Activated CD4-positive, alpha-beta T cell treated with anti-CD3 and anti-CD28 coated beads for 24 hours (primary cell): ENCODE data around the gene MPIG6B.

ENCODE experiments used
- DNase-seq, 2 donors: peaks; one replicate each; pipeline ENCODE4 v3.0.0-alpha.2; 2020; ENCODE audit warnings: low read depth in 2 of 2

MPIG6B gene

DNA sequence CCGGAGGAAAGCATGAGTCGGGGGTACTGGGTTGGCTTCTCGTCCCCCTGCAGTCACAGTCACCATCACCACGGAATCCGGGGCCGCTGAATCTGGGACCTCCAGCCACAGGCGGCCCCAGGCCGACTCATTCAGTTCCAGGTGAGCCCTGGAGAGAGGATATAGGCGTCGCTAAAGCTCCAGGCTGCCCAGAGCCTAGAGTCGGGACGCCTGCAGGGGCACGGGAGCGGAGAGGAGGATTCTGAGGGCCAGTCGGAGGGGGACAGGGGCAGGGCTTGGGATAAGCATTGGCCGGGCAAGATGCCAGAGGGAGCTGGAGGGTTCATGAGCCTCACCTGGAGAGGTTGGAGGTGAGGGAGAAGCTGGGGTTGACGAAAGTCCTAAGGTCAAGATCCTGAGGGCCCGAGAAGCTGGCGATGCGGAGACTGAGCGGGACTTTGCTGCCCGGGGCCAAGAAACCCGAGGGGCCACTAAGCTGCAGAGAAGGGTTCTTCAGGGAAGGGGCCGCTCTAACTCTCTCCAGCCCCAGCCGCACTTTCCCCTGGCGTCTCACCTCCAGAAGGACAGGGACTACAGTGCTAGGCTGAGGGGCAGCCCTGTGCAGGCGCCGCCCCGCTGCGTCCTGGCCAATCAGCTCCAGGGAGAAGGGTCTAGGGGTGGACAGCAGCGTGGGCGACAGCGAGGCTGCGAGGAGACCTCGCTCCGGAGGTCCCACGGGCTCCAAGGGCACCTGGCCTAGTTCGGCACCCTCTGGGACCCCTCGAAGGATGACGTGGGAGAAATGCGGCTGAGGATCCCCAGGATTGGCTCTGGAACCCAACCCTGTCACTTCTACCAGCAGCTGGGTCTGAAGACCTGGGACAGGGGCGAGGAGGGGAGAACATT lies 43.0 kb downstream of the MPIG6B start:
- DNase-seq = no peak

DNA sequence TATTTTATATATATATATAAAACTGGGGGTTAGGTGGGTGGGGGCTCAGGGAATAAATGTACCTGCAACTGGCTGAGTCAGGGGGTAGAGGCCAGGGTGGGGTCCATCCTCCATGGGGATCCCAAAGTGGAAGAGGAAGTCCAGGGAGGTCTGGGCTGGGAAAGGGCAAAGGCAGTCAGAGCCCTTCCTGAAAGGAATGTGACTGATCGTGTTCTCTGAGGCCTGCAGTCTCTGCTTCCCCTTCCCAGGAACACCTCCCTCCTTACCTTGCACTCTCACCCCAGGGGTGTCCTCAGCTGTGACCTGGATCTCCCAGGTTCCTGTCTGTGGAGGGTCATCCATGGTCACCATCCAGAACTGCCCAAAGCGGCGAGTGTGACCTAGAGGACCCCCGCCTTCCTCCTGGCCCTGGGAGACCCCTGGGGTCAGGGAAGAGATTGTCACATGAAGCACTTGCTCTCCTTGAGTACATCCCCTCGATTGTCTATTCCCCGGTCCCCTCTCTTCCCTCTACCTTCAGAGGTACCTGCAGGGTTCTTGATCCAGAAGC lies 44.0 kb downstream of the MPIG6B start:
- DNase-seq = no peak

DNA sequence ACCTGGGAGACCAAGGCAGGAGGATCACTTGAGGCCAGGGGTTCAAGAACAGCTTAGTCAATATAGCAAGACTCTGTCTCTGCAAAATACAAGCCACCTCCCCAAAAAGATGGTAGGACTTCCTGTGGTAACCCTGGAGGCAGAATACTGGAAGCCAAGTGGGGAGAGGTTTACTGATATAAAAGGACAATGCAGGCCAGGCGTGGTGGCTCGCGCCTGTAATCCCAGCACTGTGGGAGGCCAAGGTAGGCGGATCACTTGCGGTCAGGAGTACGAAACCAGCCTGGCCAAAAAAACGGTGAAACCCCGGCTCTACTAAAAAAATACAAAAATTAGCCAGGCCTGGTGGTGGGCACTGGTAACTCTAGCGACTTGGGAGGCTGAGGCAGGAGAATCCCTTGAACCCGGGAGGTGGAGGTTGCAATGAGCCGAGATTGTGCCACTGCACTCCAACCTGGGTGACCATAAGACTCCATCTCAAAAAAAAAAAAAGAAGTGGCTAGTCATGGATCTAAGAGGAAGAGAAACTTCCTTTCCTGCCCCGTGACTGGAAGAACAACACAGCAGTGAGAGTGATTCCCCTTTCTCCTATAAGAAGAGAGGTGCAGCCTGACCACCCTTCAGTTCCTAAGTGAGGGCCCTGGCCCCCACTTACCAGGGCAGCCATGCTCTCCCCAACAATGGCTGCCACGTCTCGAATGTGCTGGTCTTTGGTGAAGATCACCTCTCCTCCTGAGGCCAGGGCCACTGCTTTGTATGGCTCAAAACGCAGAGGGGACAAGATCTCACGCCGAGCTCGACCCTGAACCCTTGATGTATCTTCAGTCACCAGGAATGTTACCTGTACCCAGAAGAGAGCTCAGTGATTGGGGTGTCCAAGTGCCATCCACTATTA lies 45.4 kb downstream of the MPIG6B start:
- DNase-seq = no peak

DNA sequence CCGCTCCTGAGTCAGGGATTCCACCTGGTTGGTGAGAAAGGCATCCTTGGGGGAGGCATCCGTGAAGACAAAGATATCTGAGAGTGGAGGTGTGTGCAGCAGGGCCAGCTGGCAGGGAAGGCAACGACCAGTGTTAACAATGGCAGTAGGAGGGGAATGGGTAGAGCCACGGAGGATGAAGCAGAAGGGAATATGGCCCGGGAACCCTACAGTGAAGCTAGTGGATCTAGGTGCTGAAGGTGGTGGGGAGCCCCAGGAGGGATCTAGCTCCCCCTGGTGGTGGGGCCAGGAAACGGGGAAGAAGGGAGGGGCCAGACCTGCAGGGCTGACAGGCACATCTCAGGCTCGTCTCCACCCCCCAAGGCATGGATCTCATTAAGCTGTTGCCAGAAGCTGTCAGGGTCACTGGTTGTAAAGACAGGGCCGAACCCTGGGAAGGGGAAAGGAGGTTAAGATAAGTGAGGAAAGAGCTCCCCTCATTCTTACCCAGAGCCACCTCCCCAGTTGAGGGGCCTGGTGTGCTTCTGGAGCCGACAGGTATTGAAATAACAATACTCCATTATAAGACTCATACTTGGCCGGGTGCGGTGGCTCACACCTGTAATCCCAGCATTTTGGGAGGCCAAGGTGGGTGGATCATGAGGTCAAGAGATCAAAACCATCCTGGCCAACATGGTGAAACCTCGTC lies 46.7 kb downstream of the MPIG6B start:
- peak; percentile 74 for DNase-seq

DNA sequence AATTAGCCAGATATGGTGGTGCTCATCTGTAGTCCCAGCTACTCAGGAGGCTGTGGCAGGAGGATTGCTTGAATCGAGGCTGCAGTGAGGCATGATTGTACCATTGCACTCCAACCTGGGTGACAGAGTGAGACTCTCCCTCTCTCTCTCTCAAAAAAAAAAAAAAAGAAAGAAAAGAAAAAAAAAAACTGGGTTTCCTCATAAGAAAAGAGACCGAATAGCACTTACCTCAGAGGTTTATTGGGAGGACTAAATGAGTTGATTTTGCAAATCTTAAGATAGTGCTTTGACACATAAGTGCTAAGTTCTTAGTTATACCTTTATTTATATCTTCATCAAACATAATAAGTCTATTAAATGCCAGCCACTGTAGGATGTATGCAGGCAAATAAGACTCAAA lies 47.7 kb downstream of the MPIG6B start:
- no peak for DNase-seq

DNA sequence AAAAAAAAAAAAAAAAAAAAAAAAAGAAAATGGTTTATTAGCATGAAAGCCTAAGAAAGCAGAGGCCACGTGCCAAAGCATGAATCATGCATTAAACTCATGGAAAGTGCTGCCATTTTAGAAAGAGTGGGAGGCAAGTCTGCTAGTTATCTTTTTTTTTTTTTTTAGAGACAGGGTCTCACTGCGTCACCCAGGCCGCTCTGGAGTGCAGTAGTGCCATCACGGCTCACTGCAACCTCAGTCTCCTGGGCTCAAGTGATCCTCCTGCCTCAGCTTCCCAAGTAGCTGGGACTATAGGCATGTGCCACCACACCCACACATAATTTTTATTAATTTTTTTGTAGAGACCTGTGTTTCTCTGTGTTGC lies 48.8 kb downstream of the MPIG6B start:
- no peak for DNase-seq

DNA sequence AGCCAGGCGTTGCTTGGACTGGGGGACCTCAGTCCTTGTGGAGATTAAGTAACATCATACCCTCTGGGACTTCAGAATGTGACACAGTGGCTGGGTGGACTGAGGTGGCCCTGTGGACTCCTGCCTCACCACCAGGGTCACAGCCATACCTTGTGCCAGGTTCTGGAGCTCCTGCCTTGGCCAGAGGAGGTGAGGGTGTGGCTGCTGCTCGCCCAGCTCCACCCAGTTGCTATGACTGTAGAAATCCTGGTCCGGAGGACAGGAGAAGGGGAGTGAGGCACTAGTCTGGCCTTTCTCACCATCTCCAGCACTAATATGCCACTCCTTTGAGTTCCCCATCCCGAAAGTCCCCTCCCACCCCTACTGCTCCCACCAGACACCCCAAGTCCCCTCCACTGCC lies 52.0 kb downstream of the MPIG6B start:
- no peak for DNase-seq

DNA sequence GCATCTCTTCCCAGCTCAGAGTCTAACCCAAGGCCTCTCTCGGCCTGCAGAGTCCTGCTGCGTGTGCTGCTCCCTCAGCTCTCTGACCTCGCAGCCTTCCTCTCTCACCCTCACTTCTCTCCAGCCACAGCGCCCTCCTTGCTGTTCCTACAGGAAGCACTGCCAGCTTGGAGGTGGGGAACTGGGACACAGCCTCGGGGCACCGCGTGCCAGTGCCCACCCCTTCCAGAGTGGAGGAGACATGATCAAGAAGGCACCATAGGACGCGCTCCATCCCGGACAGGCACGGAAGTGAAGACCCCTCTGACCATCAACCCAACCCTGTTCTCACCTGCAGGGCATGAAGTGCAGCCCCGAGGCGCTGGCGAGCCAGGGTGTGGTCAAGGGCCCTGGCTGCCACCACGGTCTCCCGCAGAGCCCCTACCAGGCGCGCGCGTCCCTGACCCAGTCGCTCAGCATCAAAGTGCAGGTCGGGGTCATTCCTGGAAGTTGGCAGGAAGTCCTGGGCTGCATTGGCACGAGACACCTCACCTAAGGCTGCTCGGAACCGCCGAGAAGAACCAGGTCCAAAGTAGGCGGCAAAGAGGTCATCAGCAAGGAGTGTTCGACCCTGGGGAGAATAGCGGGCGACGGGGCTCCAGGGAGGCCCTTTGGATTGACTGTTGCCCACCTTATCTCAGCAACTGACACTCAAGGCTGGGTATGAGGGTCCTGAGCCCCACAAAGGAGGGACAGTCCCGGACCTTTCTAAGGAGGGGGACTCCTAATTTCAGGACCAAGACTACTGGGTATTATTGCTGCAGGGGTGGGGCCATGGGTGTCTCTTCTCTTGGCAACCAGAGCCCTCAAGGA lies 52.7 kb downstream of the MPIG6B start:
- DNase-seq = no peak
